Activated T-cell treated with anti-CD3 and anti-CD28 coated beads for 24 hours (primary cell): ENCODE data around the gene BRD4.

Experiments used
- DNase-seq: peaks from one replicate; pipeline ENCODE4 v3.0.0-alpha.2; 2020; ENCODE audit warnings: low read depth

BRD4 gene

GRCh38 chr19:15194938-15195337, 137.4 kb downstream of the BRD4 start:
- no peak for DNase-seq

GRCh38 chr19:15191982-15192381, 140.4 kb downstream of the BRD4 start:
- DNase-seq, result no peak

DNA sequence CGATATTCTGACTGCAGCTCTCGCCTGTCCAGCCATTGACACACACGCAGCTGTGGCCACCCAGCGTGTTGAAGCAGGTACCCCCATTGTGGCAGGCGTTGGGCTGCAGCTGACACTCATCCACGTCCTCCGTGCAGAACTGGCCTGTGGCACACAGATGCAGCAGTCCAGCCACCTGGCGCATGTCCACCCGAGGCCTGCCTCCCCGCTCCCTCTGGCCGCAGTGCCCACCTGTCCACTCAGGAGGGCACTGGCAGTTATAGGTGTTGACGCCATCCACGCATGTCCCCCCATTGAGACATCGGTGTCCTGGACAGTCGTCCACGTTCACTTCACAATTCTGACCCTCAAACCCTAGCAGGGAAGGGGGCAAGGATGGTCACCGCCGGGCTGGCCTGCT, 140.8 kb downstream of the BRD4 start:
- DNase-seq, result no peak

DNA sequence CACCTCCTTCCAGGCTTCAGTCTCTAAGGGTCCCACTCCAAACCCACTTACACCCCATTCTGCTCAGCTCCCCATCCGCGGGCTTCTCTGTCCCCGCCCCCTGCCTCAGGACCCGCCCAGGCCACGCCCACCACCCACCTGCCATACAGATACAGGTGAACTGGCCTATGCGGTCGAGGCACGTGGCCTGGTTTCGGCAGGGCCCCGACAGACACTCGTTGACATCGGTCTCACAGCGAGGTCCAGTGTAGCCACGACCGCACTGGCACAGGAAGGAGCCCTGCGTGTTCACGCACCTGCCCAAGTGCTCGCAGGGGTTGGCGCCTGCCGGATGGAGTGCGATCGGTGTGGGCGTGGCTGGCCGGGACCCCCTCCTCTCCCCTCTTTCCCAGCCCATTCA, 143.5 kb downstream of the BRD4 start:
- DNase-seq, result no peak

- no peak for DNase-seq
Measured at GRCh38 chr19:15187026-15188007, 145.0 kb downstream of the BRD4 start.
